Effector memory CD8-positive, alpha-beta T cell (primary cell): ENCODE data around the gene ZNF138.
A peak's percentile ranks its signal among the peaks of the same experiment; 100 is the strongest.

ENCODE experiments used
- ATAC-seq: fragments of 150-1000 bp; cut with Tn5 transposase; replicated peaks from 2 replicates; pipeline ENCODE4 v1.10.0; 2021; ENCODE audit warnings: mild to moderate bottlenecking, moderate library complexity
- DNase-seq, 3 experiments: peaks; one replicate each; pipeline ENCODE4 v3.0.0; 2021
- H3K27ac Mint-ChIP-seq, 2 donors: one replicate each; pipeline ENCODE4 v1.8.0; 2022; ENCODE audit warnings: mild to moderate bottlenecking in 2 of 2, mixed read lengths in 2 of 2, moderate library complexity in 2 of 2
- H3K27me3 Mint-ChIP-seq, 2 donors: one replicate each; pipeline ENCODE4 v1.8.0; 2022; ENCODE audit warnings: mixed read lengths in 2 of 2
- H3K36me3 Mint-ChIP-seq: one replicate; pipeline ENCODE4 v1.8.0; 2022; ENCODE audit warnings: mild to moderate bottlenecking, moderate library complexity, mixed read lengths; ENCODE audit not compliant: insufficient read depth
- H3K4me1 Mint-ChIP-seq, 2 donors: one replicate each; pipeline ENCODE4 v1.8.0; 2022; ENCODE audit warnings: low read depth in 2 of 2, mixed read lengths in 2 of 2
- H3K4me3 Mint-ChIP-seq, 2 donors: one replicate each; pipeline ENCODE4 v1.8.0; 2022; ENCODE audit warnings: mild to moderate bottlenecking in 2 of 2, mixed read lengths in 2 of 2, moderate library complexity in 2 of 2
- H3K9me3 Mint-ChIP-seq, 2 donors: one replicate each; pipeline ENCODE4 v1.8.0; 2022; ENCODE audit warnings: mixed read lengths in 2 of 2

The ZNF138 gene

GRCh38 chr7:64881461-64882287, 87.4 kb downstream of the ZNF138 start:
- Mint-ChIP-seq H3K36me3 (peaks cover 9% of the 10 kb centered on the region), H3K27ac (no peak overlapping the region), H3K27me3 (peaks cover 69 to 99% of the 10 kb centered on the region in 2 donors)

GRCh38 chr7:64882341-64883112, 88.3 kb downstream of the ZNF138 start:
- Mint-ChIP-seq H3K27ac (no peak overlapping the region), H3K36me3 (peaks cover 6% of the 10 kb centered on the region), H3K4me1 (peaks cover 6 to 12% of the 10 kb centered on the region in 2 donors), H3K9me3 (no peaks in the 10 kb centered on the region), H3K27me3 (peaks cover 62 to 99% of the 10 kb centered on the region in 2 donors), H3K4me3 (peak overlapping the region; percentile 43 to 76)
- ATAC-seq (peak; percentile 31), DNase-seq (no peak)

More at GRCh38 chr7:64881461-64882287, 87.4 kb downstream of the ZNF138 start:
- no peak for DNase-seq
- Mint-ChIP-seq H3K4me3 (peak overlapping the region in 1 of 2 donors; percentile 76), H3K4me1 (peaks cover 6 to 17% of the 10 kb centered on the region in 2 donors), H3K9me3 (no peaks in the 10 kb centered on the region)
- no peak for ATAC-seq
